ENCODE results near the gene SYNJ2.

Gene SYNJ2

GRCh38 chr6:157997893-157998608 lies 16.4 kb downstream of the SYNJ2 start:
- no peak overlapping the region for H3K9ac ChIP-seq (ENCODE audit: low read length)
- H3K9me3 ChIP-seq (replicated peaks; ENCODE audit: insufficient read depth, low read length): no peaks in the 10 kb centered on the region
- H2AFZ ChIP-seq (ENCODE audit: low read length): no peak overlapping the region
- H3K9me2 ChIP-seq (replicated peaks; ENCODE audit: insufficient read depth, low read length): no peaks in the 10 kb centered on the region
- no peak overlapping the region for H3K4me2 ChIP-seq (ENCODE audit: low read depth, low read length)
- H3K4me1 ChIP-seq (ENCODE audit: low read length): no peaks in the 10 kb centered on the region
- no peak overlapping the region for H3K27ac ChIP-seq (ENCODE audit: low read length)
- no peaks in the 10 kb centered on the region for H3K27me3 ChIP-seq (replicated peaks; ENCODE audit: insufficient read depth, low read length)
- H3K4me3 ChIP-seq (ENCODE audit: low read length): no peak overlapping the region
- H3F3A ChIP-seq (ENCODE audit: insufficient read depth, low read length): no peaks in the 10 kb centered on the region
- no peak for DNase-seq
- TF ChIP-seq CTCF (IDR thresholded peaks at IDR 0.05; ENCODE audit: low read length) (no peak), EZH2phosphoT487 (IDR thresholded peaks at IDR 0.05; ENCODE audit: low read length) (no peak), EZH2 (optimal IDR thresholded peaks at IDR 0.05; ENCODE audit: low read depth, low read length) (no peak)
- no peaks in the 10 kb centered on the region for H4K20me1 ChIP-seq (ENCODE audit: insufficient read depth, low read length)
- no peaks in the 10 kb centered on the region for H3K36me3 ChIP-seq (replicated peaks; ENCODE audit: insufficient read depth, low read length)
- H3K79me2 ChIP-seq (ENCODE audit: low read length): peaks cover 36% of the 10 kb centered on the region

- Histone ChIP-seq H3F3A (ENCODE audit: insufficient read depth, low read length) (no peaks in the 10 kb centered on the region), H3K27ac (ENCODE audit: low read length) (no peak overlapping the region), H4K20me1 (ENCODE audit: insufficient read depth, low read length) (no peaks in the 10 kb centered on the region), H3K4me1 (ENCODE audit: low read length) (no peaks in the 10 kb centered on the region), H3K27me3 (replicated peaks; ENCODE audit: insufficient read depth, low read length) (no peaks in the 10 kb centered on the region), H3K9me3 (replicated peaks; ENCODE audit: insufficient read depth, low read length) (no peaks in the 10 kb centered on the region), H3K79me2 (ENCODE audit: low read length) (peaks cover 37% of the 10 kb centered on the region), H3K4me2 (ENCODE audit: low read depth, low read length) (no peak overlapping the region), H3K36me3 (replicated peaks; ENCODE audit: insufficient read depth, low read length) (no peaks in the 10 kb centered on the region), H3K9me2 (replicated peaks; ENCODE audit: insufficient read depth, low read length) (no peaks in the 10 kb centered on the region), H3K9ac (ENCODE audit: low read length) (no peak overlapping the region), H2AFZ (ENCODE audit: low read length) (no peak overlapping the region), H3K4me3 (ENCODE audit: low read length) (no peak overlapping the region)
- no peak for TF ChIP-seq EZH2 (optimal IDR thresholded peaks at IDR 0.05; ENCODE audit: low read depth, low read length)
- no peak for TF ChIP-seq CTCF (IDR thresholded peaks at IDR 0.05; ENCODE audit: low read length)
- no peak for TF ChIP-seq EZH2phosphoT487 (IDR thresholded peaks at IDR 0.05; ENCODE audit: low read length)
- no peak for DNase-seq
Measured at GRCh38 chr6:157998707-157999167, 17.1 kb downstream of the SYNJ2 start.

GRCh38 chr6:157999168-158000051 lies 17.7 kb downstream of the SYNJ2 start:
- Histone ChIP-seq H3K4me2 (ENCODE audit: low read depth, low read length) (no peak overlapping the region), H3K27ac (ENCODE audit: low read length) (no peak overlapping the region), H3F3A (ENCODE audit: insufficient read depth, low read length) (no peaks in the 10 kb centered on the region), H3K79me2 (ENCODE audit: low read length) (peaks cover 32% of the 10 kb centered on the region), H4K20me1 (ENCODE audit: insufficient read depth, low read length) (no peaks in the 10 kb centered on the region), H3K36me3 (replicated peaks; ENCODE audit: insufficient read depth, low read length) (no peaks in the 10 kb centered on the region), H3K4me1 (ENCODE audit: low read length) (no peaks in the 10 kb centered on the region), H3K27me3 (replicated peaks; ENCODE audit: insufficient read depth, low read length) (no peaks in the 10 kb centered on the region), H3K9ac (ENCODE audit: low read length) (no peak overlapping the region), H3K9me3 (replicated peaks; ENCODE audit: insufficient read depth, low read length) (no peaks in the 10 kb centered on the region), H2AFZ (ENCODE audit: low read length) (no peak overlapping the region), H3K9me2 (replicated peaks; ENCODE audit: insufficient read depth, low read length) (no peaks in the 10 kb centered on the region), H3K4me3 (ENCODE audit: low read length) (no peak overlapping the region)
- TF ChIP-seq CTCF (IDR thresholded peaks at IDR 0.05; ENCODE audit: low read length) (no peak), EZH2phosphoT487 (IDR thresholded peaks at IDR 0.05; ENCODE audit: low read length) (no peak), EZH2 (optimal IDR thresholded peaks at IDR 0.05; ENCODE audit: low read depth, low read length) (no peak)
- no peak for DNase-seq

All from MM.1S (cell line).